ENCODE data around the gene CLDN4.
"Not testable (repeated sequence)": the region's sequence is repeated elsewhere in the genome, so short reads cannot be mapped to it uniquely, and the experiment has no call there.

The CLDN4 gene

GRCh38 chr7:73844131-73844547 lies 13.3 kb downstream of the CLDN4 start:
- no peak for FAIRE-seq

- FAIRE-seq, result no peak
These were observed 14.2 kb downstream of the CLDN4 start for GRCh38 chr7:73844848-73845460.

GRCh38 chr7:73845701-73846195 lies 15.0 kb downstream of the CLDN4 start:
- not testable (repeated sequence) for FAIRE-seq

- no peak for FAIRE-seq
These were observed 17.3 kb downstream of the CLDN4 start for GRCh38 chr7:73847941-73848723.

GRCh38 chr7:73850781-73851207 lies 20.0 kb downstream of the CLDN4 start:
- no peak for FAIRE-seq

GRCh38 chr7:73851410-73852338 lies 20.9 kb downstream of the CLDN4 start:
- FAIRE-seq, result peak; percentile 95

- FAIRE-seq, result no peak
These were observed 21.7 kb downstream of the CLDN4 start for GRCh38 chr7:73852500-73852899.

GRCh38 chr7:73856941-73857340 lies 26.1 kb downstream of the CLDN4 start:
- FAIRE-seq, result no peak

- no peak for FAIRE-seq
These were observed 28.0 kb downstream of the CLDN4 start for GRCh38 chr7:73858807-73859206.

GRCh38 chr7:73860859-73861258 lies 30.1 kb downstream of the CLDN4 start, which contains the start of gene TMEM270:
Gene TMEM270 (plus strand): TSS chr7:73861159. CDS start chr7:73861195, 36 bp downstream.
- FAIRE-seq, result no peak

- FAIRE-seq, result no peak
These were observed 30.5 kb downstream of the CLDN4 start for GRCh38 chr7:73861305-73861704.

- no peak for FAIRE-seq
These were observed 34.4 kb downstream of the CLDN4 start for GRCh38 chr7:73864981-73865711.

GRCh38 chr7:73865738-73866445 lies 35.1 kb downstream of the CLDN4 start:
- FAIRE-seq, result peak; percentile 17

GRCh38 chr7:73866446-73866767 lies 35.6 kb downstream of the CLDN4 start:
- no peak for FAIRE-seq

GRCh38 chr7:73869011-73869798 lies 38.4 kb downstream of the CLDN4 start:
- no peak for FAIRE-seq

GRCh38 chr7:73870041-73870492 lies 39.3 kb downstream of the CLDN4 start:
- FAIRE-seq, result no peak

- FAIRE-seq, result no peak
These were observed 40.6 kb downstream of the CLDN4 start for GRCh38 chr7:73871163-73872011.

- no peak for FAIRE-seq
These were observed 41.5 kb downstream of the CLDN4 start for GRCh38 chr7:73872056-73872908.

- no peak for FAIRE-seq
These were observed 45.6 kb downstream of the CLDN4 start for GRCh38 chr7:73876361-73876760.

Data from G401.6 (cell line).